Left lung (tissue), 10 donors: ENCODE results near the gene RAB11FIP4. TPM values are rescaled to one million over a fixed set of nuclear protein-coding genes. Genes with fewer than 3 reads are reported as not detected.

Experiments
- ATAC-seq: fragments of 200-7000 bp; cut with Tn5 transposase; one replicate; pipeline ENCODE4 v1.9.1; 2020; ENCODE audit warnings: moderate library complexity
- DNase-seq, 4 donors: peaks; one replicate each; pipeline ENCODE4 v3.0.0-alpha.2; 2013 to 2020
- H3K27ac ChIP-seq, 2 donors: fragments of 200-600 bp; sonication (generic) in 1 of 2; one replicate each; pipeline versions ENCODE4 v1.5.0 to v1.8.0; 2020 to 2021
- H3K27me3 ChIP-seq, 2 donors: fragments of 200-600 bp; sonication (generic) in 1 of 2; one replicate each; pipeline versions ENCODE4 v1.5.0 to v1.8.0; 2020 to 2021
- H3K36me3 ChIP-seq, 2 donors: fragments of 200-600 bp; sonication (generic) in 1 of 2; one replicate each; pipeline versions ENCODE4 v1.5.0 to v1.8.0; 2020 to 2021
- H3K4me1 ChIP-seq, 2 donors: fragments of 200-600 bp; one replicate each; pipeline ENCODE4 v1.8.0; 2021
- H3K4me3 ChIP-seq, 2 donors: fragments of 200-600 bp; sonication (generic) in 1 of 2; one replicate each; pipeline versions ENCODE4 v1.5.0 to v1.8.0; 2020 to 2021; ENCODE audit warnings: mild to moderate bottlenecking in 1 of 2
- H3K9me3 ChIP-seq, 2 donors: fragments of 200-600 bp; sonication (generic) in 1 of 2; one replicate each; pipeline versions ENCODE4 v1.5.0 to v1.8.0; 2020 to 2021
- intact Hi-C, 2 donors: fragments of 100-400 bp; cut with DNase I; formaldehyde crosslinking; loops; one replicate each; pipeline versions ENCODE4 v1.11.2 to v1.14.2; 2022
- polyA plus RNA-seq, 6 donors: library from polyadenylated mRNA; unstranded; fragments of 120-200 nt; gene quantifications; one replicate each; pipeline ENCODE4 v1.2.1, GENCODE V29; 2013; ENCODE audit not compliant: insufficient read length in 6 of 6
- total RNA-seq, 2 donors: library from RNA; stranded (reverse); fragmentation: NEBNext Ultra II Directional; extraction: Animal tissue kit (Norgen Biotek cat#: 25700); gene quantifications; one replicate each; pipeline ENCODE4 v1.2.1, GENCODE V29; 2021
- TF ChIP-seq, protein P1 (sequence below), 2 donors: fragments of 200-600 bp; sonication (generic) in 1 of 2; IDR thresholded peaks; one replicate each; pipeline versions ENCODE4 v1.5.0 to v1.8.0; 2021; ENCODE audit warnings: antibody characterized with exemption in 2 of 2
- donor health status: DM: no; HTN: yes; CAD: no.
- donor health status: DM: no; HTN: no; CAD: no.

Gene RAB11FIP4
- total and polyA plus RNA-seq, 8 donors = 7.2 to 19.9 (median 8.2) TPM

DNA sequence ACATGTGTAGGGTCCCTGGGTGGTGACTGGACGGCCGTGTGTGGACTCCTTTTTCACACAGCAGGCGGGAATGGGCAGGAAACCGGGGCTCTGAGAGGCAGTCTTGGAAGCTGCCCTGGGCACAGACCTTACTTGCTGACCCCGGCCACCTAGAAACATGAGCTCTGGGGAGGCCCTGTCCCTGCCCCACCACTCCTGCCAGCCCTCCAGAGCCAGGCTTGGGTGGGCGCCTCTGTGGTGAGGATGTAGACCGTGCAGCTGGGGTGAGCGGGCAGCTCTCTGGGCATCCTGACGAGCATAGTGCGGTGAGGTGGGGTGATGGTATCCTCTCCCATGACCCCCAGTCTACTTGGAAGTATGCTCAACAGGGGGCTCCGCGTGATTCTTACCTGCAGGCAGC, 121.3 kb downstream of the RAB11FIP4 start:
- no peaks in the 10 kb centered on the region for H3K36me3 ChIP-seq
- TF ChIP-seq, protein P1, sequence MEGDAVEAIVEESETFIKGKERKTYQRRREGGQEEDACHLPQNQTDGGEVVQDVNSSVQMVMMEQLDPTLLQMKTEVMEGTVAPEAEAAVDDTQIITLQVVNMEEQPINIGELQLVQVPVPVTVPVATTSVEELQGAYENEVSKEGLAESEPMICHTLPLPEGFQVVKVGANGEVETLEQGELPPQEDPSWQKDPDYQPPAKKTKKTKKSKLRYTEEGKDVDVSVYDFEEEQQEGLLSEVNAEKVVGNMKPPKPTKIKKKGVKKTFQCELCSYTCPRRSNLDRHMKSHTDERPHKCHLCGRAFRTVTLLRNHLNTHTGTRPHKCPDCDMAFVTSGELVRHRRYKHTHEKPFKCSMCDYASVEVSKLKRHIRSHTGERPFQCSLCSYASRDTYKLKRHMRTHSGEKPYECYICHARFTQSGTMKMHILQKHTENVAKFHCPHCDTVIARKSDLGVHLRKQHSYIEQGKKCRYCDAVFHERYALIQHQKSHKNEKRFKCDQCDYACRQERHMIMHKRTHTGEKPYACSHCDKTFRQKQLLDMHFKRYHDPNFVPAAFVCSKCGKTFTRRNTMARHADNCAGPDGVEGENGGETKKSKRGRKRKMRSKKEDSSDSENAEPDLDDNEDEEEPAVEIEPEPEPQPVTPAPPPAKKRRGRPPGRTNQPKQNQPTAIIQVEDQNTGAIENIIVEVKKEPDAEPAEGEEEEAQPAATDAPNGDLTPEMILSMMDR (IDR thresholded peaks at IDR 0.05) = no peak
- peak in 1 of 4 donors; percentile 50 for DNase-seq
- H3K9me3 ChIP-seq = no peaks in the 10 kb centered on the region
- H3K4me1 ChIP-seq = peaks cover 0 to 21% of the 10 kb centered on the region in 2 donors
- no peak for ATAC-seq
- intact Hi-C loops = no loop called here
- no peaks in the 10 kb centered on the region for H3K27me3 ChIP-seq
- H3K27ac ChIP-seq = no peak overlapping the region
- no peak overlapping the region for H3K4me3 ChIP-seq

DNA sequence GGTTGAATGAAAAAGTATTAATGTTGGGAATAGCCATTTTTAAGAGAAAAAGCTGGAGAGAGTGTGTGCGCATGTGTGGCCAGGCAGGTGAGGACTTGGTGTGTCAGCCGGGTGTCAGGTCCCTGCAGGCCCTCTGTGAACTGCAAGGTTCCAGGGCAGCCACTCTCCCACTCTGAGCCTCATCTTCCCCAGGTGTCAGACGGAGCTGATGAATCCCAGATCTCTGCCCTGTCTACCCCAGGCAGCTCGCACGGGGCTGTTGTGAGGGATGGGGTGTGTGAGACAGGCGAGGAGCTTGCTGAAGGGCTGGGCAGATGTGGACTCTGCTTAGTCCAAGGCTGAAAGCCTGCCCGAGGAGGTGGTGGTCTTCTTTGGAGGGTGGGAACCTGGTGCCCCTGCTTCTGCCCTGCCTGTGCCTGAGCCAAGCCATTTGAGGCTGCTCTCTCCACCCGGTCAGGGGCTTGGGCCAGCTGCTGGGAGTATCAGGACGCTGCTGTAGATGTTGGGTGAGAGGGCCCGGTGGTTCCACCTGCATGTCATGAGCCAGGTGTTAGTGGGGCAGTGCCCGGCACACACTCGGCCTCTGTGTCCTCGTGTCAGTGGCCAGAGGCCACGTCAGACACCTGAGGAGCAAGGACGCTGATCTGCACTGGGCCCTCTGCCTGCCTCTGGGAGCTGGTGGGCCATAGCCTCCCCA, 122.4 kb downstream of the RAB11FIP4 start:
- no peaks in the 10 kb centered on the region for H3K9me3 ChIP-seq
- no peaks in the 10 kb centered on the region for H3K27me3 ChIP-seq
- DNase-seq (peak in 1 of 4 donors; percentile 53), ATAC-seq (no peak)
- TF ChIP-seq, protein P1 (IDR thresholded peaks at IDR 0.05) = no peak
- H3K36me3 ChIP-seq = no peaks in the 10 kb centered on the region
- no peak overlapping the region for H3K4me3 ChIP-seq
- H3K27ac ChIP-seq = no peak overlapping the region
- intact Hi-C loops = no loop called here
- H3K4me1 ChIP-seq = peaks cover 0 to 14% of the 10 kb centered on the region in 2 donors

DNA sequence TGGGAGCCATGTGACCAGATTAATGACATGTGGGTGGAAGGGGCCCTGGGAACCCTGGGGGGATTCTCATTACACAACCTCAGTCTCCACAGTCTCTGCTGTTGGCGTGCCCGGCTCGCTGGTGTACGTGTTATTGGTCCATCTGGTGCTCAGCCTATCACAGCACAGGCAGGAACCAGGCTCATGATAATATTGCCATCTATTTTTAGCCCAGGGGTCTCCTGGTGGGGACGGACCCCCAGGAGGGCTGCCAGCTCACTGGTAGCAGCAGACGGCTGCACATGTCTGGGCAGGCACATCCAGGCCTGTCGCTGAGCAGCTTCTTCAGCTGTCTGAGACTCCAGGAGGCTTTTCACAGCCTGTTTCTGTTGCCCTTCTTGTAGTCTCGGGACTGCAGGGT, 123.8 kb downstream of the RAB11FIP4 start:
- Histone ChIP-seq H3K27me3 (no peaks in the 10 kb centered on the region), H3K9me3 (no peaks in the 10 kb centered on the region), H3K36me3 (no peaks in the 10 kb centered on the region), H3K27ac (no peak overlapping the region), H3K4me3 (no peak overlapping the region), H3K4me1 (peaks cover 0 to 4% of the 10 kb centered on the region in 2 donors)
- TF ChIP-seq, protein P1 (IDR thresholded peaks at IDR 0.05) = no peak
- no peak for DNase-seq
- intact Hi-C loops = no loop called here
- ATAC-seq = no peak

DNA sequence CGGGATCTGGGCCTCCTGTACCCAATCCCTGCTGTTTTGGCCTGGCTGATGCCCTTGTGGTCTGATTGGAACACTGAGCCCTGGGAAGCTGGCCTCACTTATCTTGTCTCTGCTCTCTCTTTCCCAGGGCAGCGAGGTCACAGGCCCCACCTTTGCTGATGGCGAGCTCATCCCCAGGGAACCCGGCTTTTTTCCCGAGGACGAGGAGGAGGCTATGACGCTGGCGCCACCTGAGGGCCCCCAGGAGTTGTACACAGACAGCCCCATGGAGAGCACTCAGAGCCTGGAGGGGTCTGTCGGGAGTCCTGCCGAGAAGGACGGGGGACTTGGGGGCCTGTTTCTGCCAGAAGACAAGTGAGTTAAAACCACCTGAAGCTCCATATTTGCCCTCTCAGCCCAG, 126.0 kb downstream of the RAB11FIP4 start:
- H3K9me3 ChIP-seq = no peaks in the 10 kb centered on the region
- ATAC-seq (no peak), DNase-seq (no peak)
- no peaks in the 10 kb centered on the region for H3K4me1 ChIP-seq
- intact Hi-C loops = no loop called here
- peaks cover 0 to 7% of the 10 kb centered on the region in 2 donors for H3K36me3 ChIP-seq
- H3K27me3 ChIP-seq = no peaks in the 10 kb centered on the region
- no peak overlapping the region for H3K27ac ChIP-seq
- TF ChIP-seq, protein P1 (IDR thresholded peaks at IDR 0.05) = no peak
- no peak overlapping the region for H3K4me3 ChIP-seq

DNA sequence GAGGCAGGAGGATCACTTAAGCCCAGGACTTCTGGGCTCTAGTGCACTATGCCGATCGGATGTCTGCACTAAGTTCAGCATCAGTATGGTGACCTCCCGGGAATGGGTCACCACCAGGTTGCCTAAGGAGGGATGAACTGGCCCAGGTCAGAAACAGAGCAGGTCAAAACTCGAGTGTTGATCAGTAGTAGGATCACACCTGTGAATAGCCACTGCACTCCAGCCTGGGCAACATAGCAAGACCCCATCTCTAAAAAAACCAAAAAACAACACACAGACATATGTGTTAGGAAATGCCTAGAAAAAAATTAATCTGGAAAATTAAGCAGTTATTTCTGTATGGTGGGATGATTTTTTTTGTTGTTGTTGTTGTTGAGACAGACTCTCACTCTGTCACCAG, 127.0 kb downstream of the RAB11FIP4 start:
- Histone ChIP-seq H3K4me3 (no peak overlapping the region), H3K4me1 (no peaks in the 10 kb centered on the region), H3K27ac (no peak overlapping the region), H3K27me3 (no peaks in the 10 kb centered on the region), H3K36me3 (peaks cover 0 to 17% of the 10 kb centered on the region in 2 donors), H3K9me3 (no peaks in the 10 kb centered on the region)
- DNase-seq = no peak
- TF ChIP-seq, protein P1 (IDR thresholded peaks at IDR 0.05) = no peak
- intact Hi-C loops = no loop called here
- no peak for ATAC-seq
